ENCODE data around the gene SLFN14. TPM values are rescaled to one million over a fixed set of nuclear protein-coding genes. Genes with fewer than 3 reads are reported as not detected.
A peak's percentile ranks its signal among the peaks of the same experiment; 100 is the strongest.

The SLFN14 gene
- total and polyA plus RNA-seq, 2 experiments from 2014 or later, result 0.10 TPM; not detected in 1

DNA sequence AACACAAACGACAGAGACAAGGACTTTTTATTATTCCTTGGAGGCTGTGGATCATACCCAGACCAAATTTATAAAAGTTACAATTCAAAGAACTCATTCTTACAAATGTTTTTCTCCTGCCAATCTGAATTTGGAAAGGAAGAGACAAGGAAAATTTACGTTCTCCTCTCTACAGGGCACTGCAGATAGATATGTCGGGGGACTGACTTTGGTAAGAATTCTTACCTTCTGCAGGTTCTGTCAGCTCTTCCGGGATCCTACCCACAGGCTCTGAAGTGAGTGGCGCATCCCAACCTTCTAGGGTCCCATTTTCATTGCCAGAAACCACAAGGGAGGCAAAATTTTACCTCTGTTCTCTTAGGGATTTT is 21.0 kb downstream of the SLFN14 start:
- Mint-ChIP-seq H3K27me3 (ENCODE audit: insufficient read depth, low read depth, poor library complexity) (peaks cover 4% of the 10 kb centered on the region), H3K36me3 (ENCODE audit: low read depth) (no peaks in the 10 kb centered on the region), H3K4me3 (no peak overlapping the region), H3K9me3 (no peaks in the 10 kb centered on the region), H3K27ac (no peak overlapping the region), H3K4me1 (no peaks in the 10 kb centered on the region)
- Histone ChIP-seq H3K4me3 (no peak overlapping the region), H3K79me2 (replicated peaks; ENCODE audit: insufficient read depth) (no peaks in the 10 kb centered on the region), H3K36me3 (ENCODE audit: insufficient read depth) (no peaks in the 10 kb centered on the region), H4K20me1 (replicated peaks; ENCODE audit: insufficient read depth) (no peaks in the 10 kb centered on the region), H3K9me2 (ENCODE audit: insufficient read depth) (no peaks in the 10 kb centered on the region), H3K27ac (ENCODE audit: low read depth) (no peak overlapping the region), H3K4me1 (ENCODE audit: insufficient read depth) (no peaks in the 10 kb centered on the region), H3F3A (replicated peaks; ENCODE audit: low read depth) (no peaks in the 10 kb centered on the region), H2AFZ (peak overlapping the region; percentile 45; the same call in 1 of the 2 replicates), H3K27me3 (ENCODE audit: insufficient read depth) (no peaks in the 10 kb centered on the region), H3K4me2 (no peak overlapping the region)
- peak; percentile 55 for ATAC-seq
- TF ChIP-seq CREB1 (CRISPR knock-in tag; IDR thresholded peaks at IDR 0.05; ENCODE audit: low read depth) (no peak), ZNF114 (CRISPR knock-in tag; IDR thresholded peaks at IDR 0.05) (no peak), STAT1 (IDR thresholded peaks at IDR 0.05; ENCODE audit: unreplicated experiment) (no peak), JUNB (IDR thresholded peaks at IDR 0.05; ENCODE audit: unreplicated experiment) (no peak), EZH2phosphoT487 (IDR thresholded peaks at IDR 0.05; ENCODE audit: unreplicated experiment) (no peak), ZNF331 (CRISPR knock-in tag; IDR thresholded peaks at IDR 0.05; ENCODE audit: low read depth) (no peak), NANOG (IDR thresholded peaks at IDR 0.05; ENCODE audit: borderline replicate concordance) (no peak), POLR2AphosphoS5 (IDR thresholded peaks at IDR 0.05; ENCODE audit: low read depth) (no peak), EZH2 (IDR thresholded peaks at IDR 0.05; ENCODE audit: low read depth, unreplicated experiment) (no peak)
- TF ChIP-seq, protein P1, sequence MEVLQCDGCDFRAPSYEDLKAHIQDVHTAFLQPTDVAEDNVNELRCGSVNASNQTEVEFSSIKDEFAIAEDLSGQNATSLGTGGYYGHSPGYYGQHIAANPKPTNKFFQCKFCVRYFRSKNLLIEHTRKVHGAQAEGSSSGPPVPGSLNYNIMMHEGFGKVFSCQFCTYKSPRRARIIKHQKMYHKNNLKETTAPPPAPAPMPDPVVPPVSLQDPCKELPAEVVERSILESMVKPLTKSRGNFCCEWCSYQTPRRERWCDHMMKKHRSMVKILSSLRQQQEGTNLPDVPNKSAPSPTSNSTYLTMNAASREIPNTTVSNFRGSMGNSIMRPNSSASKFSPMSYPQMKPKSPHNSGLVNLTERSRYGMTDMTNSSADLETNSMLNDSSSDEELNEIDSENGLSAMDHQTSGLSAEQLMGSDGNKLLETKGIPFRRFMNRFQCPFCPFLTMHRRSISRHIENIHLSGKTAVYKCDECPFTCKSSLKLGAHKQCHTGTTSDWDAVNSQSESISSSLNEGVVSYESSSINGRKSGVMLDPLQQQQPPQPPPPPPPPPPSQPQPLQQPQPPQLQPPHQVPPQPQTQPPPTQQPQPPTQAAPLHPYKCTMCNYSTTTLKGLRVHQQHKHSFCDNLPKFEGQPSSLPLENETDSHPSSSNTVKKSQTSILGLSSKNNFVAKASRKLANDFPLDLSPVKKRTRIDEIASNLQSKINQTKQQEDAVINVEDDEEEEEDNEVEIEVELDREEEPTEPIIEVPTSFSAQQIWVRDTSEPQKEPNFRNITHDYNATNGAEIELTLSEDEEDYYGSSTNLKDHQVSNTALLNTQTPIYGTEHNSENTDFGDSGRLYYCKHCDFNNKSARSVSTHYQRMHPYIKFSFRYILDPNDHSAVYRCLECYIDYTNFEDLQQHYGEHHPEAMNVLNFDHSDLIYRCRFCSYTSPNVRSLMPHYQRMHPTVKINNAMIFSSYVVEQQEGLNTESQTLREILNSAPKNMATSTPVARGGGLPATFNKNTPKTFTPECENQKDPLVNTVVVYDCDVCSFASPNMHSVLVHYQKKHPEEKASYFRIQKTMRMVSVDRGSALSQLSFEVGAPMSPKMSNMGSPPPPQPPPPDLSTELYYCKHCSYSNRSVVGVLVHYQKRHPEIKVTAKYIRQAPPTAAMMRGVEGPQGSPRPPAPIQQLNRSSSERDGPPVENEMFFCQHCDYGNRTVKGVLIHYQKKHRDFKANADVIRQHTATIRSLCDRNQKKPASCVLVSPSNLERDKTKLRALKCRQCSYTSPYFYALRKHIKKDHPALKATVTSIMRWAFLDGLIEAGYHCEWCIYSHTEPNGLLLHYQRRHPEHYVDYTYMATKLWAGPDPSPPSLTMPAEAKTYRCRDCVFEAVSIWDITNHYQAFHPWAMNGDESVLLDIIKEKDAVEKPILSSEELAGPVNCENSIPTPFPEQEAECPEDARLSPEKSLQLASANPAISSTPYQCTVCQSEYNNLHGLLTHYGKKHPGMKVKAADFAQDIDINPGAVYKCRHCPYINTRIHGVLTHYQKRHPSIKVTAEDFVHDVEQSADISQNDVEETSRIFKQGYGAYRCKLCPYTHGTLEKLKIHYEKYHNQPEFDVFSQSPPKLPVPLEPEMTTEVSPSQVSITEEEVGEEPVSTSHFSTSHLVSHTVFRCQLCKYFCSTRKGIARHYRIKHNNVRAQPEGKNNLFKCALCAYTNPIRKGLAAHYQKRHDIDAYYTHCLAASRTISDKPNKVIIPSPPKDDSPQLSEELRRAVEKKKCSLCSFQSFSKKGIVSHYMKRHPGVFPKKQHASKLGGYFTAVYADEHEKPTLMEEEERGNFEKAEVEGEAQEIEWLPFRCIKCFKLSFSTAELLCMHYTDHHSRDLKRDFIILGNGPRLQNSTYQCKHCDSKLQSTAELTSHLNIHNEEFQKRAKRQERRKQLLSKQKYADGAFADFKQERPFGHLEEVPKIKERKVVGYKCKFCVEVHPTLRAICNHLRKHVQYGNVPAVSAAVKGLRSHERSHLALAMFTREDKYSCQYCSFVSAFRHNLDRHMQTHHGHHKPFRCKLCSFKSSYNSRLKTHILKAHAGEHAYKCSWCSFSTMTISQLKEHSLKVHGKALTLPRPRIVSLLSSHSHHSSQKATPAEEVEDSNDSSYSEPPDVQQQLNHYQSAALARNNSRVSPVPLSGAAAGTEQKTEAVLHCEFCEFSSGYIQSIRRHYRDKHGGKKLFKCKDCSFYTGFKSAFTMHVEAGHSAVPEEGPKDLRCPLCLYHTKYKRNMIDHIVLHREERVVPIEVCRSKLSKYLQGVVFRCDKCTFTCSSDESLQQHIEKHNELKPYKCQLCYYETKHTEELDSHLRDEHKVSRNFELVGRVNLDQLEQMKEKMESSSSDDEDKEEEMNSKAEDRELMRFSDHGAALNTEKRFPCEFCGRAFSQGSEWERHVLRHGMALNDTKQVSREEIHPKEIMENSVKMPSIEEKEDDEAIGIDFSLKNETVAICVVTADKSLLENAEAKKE (CRISPR knock-in tag; IDR thresholded peaks at IDR 0.05), result no peak
- TF ChIP-seq, protein P2, sequence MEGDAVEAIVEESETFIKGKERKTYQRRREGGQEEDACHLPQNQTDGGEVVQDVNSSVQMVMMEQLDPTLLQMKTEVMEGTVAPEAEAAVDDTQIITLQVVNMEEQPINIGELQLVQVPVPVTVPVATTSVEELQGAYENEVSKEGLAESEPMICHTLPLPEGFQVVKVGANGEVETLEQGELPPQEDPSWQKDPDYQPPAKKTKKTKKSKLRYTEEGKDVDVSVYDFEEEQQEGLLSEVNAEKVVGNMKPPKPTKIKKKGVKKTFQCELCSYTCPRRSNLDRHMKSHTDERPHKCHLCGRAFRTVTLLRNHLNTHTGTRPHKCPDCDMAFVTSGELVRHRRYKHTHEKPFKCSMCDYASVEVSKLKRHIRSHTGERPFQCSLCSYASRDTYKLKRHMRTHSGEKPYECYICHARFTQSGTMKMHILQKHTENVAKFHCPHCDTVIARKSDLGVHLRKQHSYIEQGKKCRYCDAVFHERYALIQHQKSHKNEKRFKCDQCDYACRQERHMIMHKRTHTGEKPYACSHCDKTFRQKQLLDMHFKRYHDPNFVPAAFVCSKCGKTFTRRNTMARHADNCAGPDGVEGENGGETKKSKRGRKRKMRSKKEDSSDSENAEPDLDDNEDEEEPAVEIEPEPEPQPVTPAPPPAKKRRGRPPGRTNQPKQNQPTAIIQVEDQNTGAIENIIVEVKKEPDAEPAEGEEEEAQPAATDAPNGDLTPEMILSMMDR (conservative IDR thresholded peaks at IDR 0.05; ENCODE audit: low read depth in 2 of 2), result no peak
- TF ChIP-seq, protein P3, sequence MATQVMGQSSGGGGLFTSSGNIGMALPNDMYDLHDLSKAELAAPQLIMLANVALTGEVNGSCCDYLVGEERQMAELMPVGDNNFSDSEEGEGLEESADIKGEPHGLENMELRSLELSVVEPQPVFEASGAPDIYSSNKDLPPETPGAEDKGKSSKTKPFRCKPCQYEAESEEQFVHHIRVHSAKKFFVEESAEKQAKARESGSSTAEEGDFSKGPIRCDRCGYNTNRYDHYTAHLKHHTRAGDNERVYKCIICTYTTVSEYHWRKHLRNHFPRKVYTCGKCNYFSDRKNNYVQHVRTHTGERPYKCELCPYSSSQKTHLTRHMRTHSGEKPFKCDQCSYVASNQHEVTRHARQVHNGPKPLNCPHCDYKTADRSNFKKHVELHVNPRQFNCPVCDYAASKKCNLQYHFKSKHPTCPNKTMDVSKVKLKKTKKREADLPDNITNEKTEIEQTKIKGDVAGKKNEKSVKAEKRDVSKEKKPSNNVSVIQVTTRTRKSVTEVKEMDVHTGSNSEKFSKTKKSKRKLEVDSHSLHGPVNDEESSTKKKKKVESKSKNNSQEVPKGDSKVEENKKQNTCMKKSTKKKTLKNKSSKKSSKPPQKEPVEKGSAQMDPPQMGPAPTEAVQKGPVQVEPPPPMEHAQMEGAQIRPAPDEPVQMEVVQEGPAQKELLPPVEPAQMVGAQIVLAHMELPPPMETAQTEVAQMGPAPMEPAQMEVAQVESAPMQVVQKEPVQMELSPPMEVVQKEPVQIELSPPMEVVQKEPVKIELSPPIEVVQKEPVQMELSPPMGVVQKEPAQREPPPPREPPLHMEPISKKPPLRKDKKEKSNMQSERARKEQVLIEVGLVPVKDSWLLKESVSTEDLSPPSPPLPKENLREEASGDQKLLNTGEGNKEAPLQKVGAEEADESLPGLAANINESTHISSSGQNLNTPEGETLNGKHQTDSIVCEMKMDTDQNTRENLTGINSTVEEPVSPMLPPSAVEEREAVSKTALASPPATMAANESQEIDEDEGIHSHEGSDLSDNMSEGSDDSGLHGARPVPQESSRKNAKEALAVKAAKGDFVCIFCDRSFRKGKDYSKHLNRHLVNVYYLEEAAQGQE (IDR thresholded peaks at IDR 0.05; ENCODE audit: unreplicated experiment), result no peak
- TF ChIP-seq, protein P4, sequence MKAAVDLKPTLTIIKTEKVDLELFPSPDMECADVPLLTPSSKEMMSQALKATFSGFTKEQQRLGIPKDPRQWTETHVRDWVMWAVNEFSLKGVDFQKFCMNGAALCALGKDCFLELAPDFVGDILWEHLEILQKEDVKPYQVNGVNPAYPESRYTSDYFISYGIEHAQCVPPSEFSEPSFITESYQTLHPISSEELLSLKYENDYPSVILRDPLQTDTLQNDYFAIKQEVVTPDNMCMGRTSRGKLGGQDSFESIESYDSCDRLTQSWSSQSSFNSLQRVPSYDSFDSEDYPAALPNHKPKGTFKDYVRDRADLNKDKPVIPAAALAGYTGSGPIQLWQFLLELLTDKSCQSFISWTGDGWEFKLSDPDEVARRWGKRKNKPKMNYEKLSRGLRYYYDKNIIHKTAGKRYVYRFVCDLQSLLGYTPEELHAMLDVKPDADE (IDR thresholded peaks at IDR 0.05), result no peak
- peak; percentile 13 for DNase-seq (ENCODE audit: low spot score)
